IPS-15b (cell line): ENCODE results near the gene CDHR3.
"Not testable (repeated sequence)": the region's sequence is repeated elsewhere in the genome, so short reads cannot be mapped to it uniquely, and the experiment has no call there.

Source experiments
- H3K27me3 ChIP-seq: one replicate; pipeline ENCODE4 v1.6.1; 2013; ENCODE audit warnings: low read length; ENCODE audit not compliant: control insufficient read depth, insufficient read depth
- H3K36me3 ChIP-seq: one replicate; pipeline ENCODE4 v1.6.1; 2013; ENCODE audit warnings: low read length; ENCODE audit not compliant: control insufficient read depth, insufficient read depth
- H3K4me1 ChIP-seq: one replicate; pipeline ENCODE4 v1.6.1; 2013; ENCODE audit warnings: mild to moderate bottlenecking, low read length; ENCODE audit not compliant: control insufficient read depth, insufficient read depth
- H3K4me3 ChIP-seq: one replicate; pipeline ENCODE4 v1.5.1; 2013; ENCODE audit warnings: low read depth, low read length
- H3K9ac ChIP-seq: one replicate; pipeline ENCODE4 v1.6.1; 2013; ENCODE audit warnings: low read depth, mild to moderate bottlenecking, low read length
- H3K9me3 ChIP-seq: one replicate; pipeline ENCODE4 v1.6.1; 2013; ENCODE audit warnings: mild to moderate bottlenecking, low read length; ENCODE audit not compliant: control insufficient read depth, insufficient read depth

CDHR3 gene

GRCh38 chr7:105972276-105972675, 9.2 kb downstream of the CDHR3 start:
- Histone ChIP-seq H3K9me3 (no peaks in the 10 kb centered on the region), H3K36me3 (no peaks in the 10 kb centered on the region), H3K27me3 (no peaks in the 10 kb centered on the region), H3K4me1 (no peaks in the 10 kb centered on the region), H3K4me3 (no peak overlapping the region), H3K9ac (no peak overlapping the region)

- Histone ChIP-seq H3K36me3 (no peaks in the 10 kb centered on the region), H3K4me1 (no peaks in the 10 kb centered on the region), H3K9me3 (no peaks in the 10 kb centered on the region), H3K4me3 (no peak overlapping the region), H3K9ac (no peak overlapping the region), H3K27me3 (no peaks in the 10 kb centered on the region)
These were observed 11.4 kb downstream of the CDHR3 start for GRCh38 chr7:105974471-105974870.

- no peaks in the 10 kb centered on the region for H3K27me3 ChIP-seq
- no peak overlapping the region for H3K9ac ChIP-seq
- H3K4me1 ChIP-seq = peaks cover 1% of the 10 kb centered on the region
- no peaks in the 10 kb centered on the region for H3K36me3 ChIP-seq
- H3K9me3 ChIP-seq = no peaks in the 10 kb centered on the region
- H3K4me3 ChIP-seq = no peak overlapping the region
These were observed 12.8 kb downstream of the CDHR3 start for GRCh38 chr7:105975770-105976417.

- Histone ChIP-seq H3K9ac (no peak overlapping the region), H3K9me3 (no peaks in the 10 kb centered on the region), H3K4me3 (no peak overlapping the region), H3K36me3 (no peaks in the 10 kb centered on the region), H3K4me1 (peaks cover 2% of the 10 kb centered on the region), H3K27me3 (no peaks in the 10 kb centered on the region)
These were observed 13.8 kb downstream of the CDHR3 start for GRCh38 chr7:105976868-105977267.

- Histone ChIP-seq H3K4me3 (no peak overlapping the region), H3K4me1 (peaks cover 6% of the 10 kb centered on the region), H3K36me3 (no peaks in the 10 kb centered on the region), H3K9ac (no peak overlapping the region), H3K9me3 (no peaks in the 10 kb centered on the region), H3K27me3 (no peaks in the 10 kb centered on the region)
These were observed 15.0 kb downstream of the CDHR3 start for GRCh38 chr7:105978035-105978434.

- Histone ChIP-seq H3K4me1 (peaks cover 6% of the 10 kb centered on the region), H3K9me3 (no peaks in the 10 kb centered on the region), H3K9ac (no peak overlapping the region), H3K27me3 (no peaks in the 10 kb centered on the region), H3K4me3 (no peak overlapping the region), H3K36me3 (no peaks in the 10 kb centered on the region)
These were observed 15.9 kb downstream of the CDHR3 start for GRCh38 chr7:105978974-105979373.

- no peaks in the 10 kb centered on the region for H3K9me3 ChIP-seq
- H3K4me3 ChIP-seq = no peak overlapping the region
- peaks cover 6% of the 10 kb centered on the region for H3K4me1 ChIP-seq
- no peak overlapping the region for H3K9ac ChIP-seq
- no peaks in the 10 kb centered on the region for H3K36me3 ChIP-seq
- H3K27me3 ChIP-seq = no peaks in the 10 kb centered on the region
These were observed 16.3 kb downstream of the CDHR3 start for GRCh38 chr7:105979405-105979804.

GRCh38 chr7:105980645-105981396, 17.8 kb downstream of the CDHR3 start:
- Histone ChIP-seq H3K27me3 (no peaks in the 10 kb centered on the region), H3K36me3 (no peaks in the 10 kb centered on the region), H3K4me3 (no peak overlapping the region), H3K9ac (no peak overlapping the region), H3K4me1 (peaks cover 15% of the 10 kb centered on the region), H3K9me3 (no peaks in the 10 kb centered on the region)

GRCh38 chr7:105982388-105982787, 19.3 kb downstream of the CDHR3 start:
- Histone ChIP-seq H3K4me1 (peaks cover 19% of the 10 kb centered on the region), H3K9me3 (no peaks in the 10 kb centered on the region), H3K4me3 (no peak overlapping the region), H3K27me3 (no peaks in the 10 kb centered on the region), H3K9ac (no peak overlapping the region), H3K36me3 (no peaks in the 10 kb centered on the region)

GRCh38 chr7:105984808-105985207, 21.7 kb downstream of the CDHR3 start:
- peaks cover 24% of the 10 kb centered on the region for H3K4me1 ChIP-seq
- H3K4me3 ChIP-seq, H3K36me3 ChIP-seq, H3K9me3 ChIP-seq, H3K9ac ChIP-seq, H3K27me3 ChIP-seq: not testable (repeated sequence)

GRCh38 chr7:105985229-105985628, 22.2 kb downstream of the CDHR3 start:
- Histone ChIP-seq H3K4me1 (peaks cover 28% of the 10 kb centered on the region), H3K9me3 (no peaks in the 10 kb centered on the region), H3K4me3 (no peak overlapping the region), H3K9ac (no peak overlapping the region), H3K27me3 (no peaks in the 10 kb centered on the region), H3K36me3 (no peaks in the 10 kb centered on the region)

- Histone ChIP-seq H3K4me1 (peaks cover 30% of the 10 kb centered on the region), H3K27me3 (no peaks in the 10 kb centered on the region), H3K9me3 (no peaks in the 10 kb centered on the region), H3K4me3 (no peak overlapping the region), H3K9ac (no peak overlapping the region), H3K36me3 (no peaks in the 10 kb centered on the region)
These were observed 22.7 kb downstream of the CDHR3 start for GRCh38 chr7:105985672-105986215.
